Esophagus squamous epithelium (tissue), 4 donors: Measurements from ENCODE around the gene MAPKAPK3.

Experiments
- CTCF ChIP-seq, 6 experiments: fragments of 450-650 bp in 4 of 6; fragments of 200-600 bp in 2 of 6; sonication (generic) in 2 of 6; IDR thresholded peaks; one replicate each; pipeline ENCODE4 v1.5.1; 2016 to 2019; ENCODE audit warnings: antibody characterized with exemption in 6 of 6, mild to moderate bottlenecking in 4 of 6, moderate library complexity in 4 of 6
- POLR2A ChIP-seq, 4 donors: fragments of 450-650 bp; IDR thresholded peaks; one replicate each; pipeline ENCODE4 v1.6.1; 2017; ENCODE audit warnings: antibody characterized with exemption in 4 of 4, mild to moderate bottlenecking in 4 of 4, moderate library complexity in 3 of 4

GRCh38 chr3:50655009-50655830 is 38.3 kb downstream of the MAPKAPK3 start:
- no peak for TF ChIP-seq CTCF (IDR thresholded peaks at IDR 0.05)
- TF ChIP-seq POLR2A (IDR thresholded peaks at IDR 0.05): no peak
